HG02852 (cell line): ENCODE data around the gene MAP1A.
A peak's percentile ranks its signal among the peaks of the same experiment; 100 is the strongest.

Experiments
- ATAC-seq: cut with Tn5 transposase; IDR thresholded peaks from one replicate; pipeline ENCODE4 v1.9.1; 2021; ENCODE audit warnings: mild to moderate bottlenecking, moderate library complexity; ENCODE audit not compliant: unreplicated experiment

The MAP1A gene

GRCh38 chr15:43517354-43518196 is at the start of gene MAP1A:
Gene MAP1A (plus strand): TSS chr15:43517608. CDS start chr15:43521474, 3,866 bp downstream.
- no peak for ATAC-seq

GRCh38 chr15:43469867-43470266 is 47.5 kb upstream of the MAP1A start:
- no peak for ATAC-seq

GRCh38 chr15:43471975-43472374 is 45.4 kb upstream of the MAP1A start:
- no peak for ATAC-seq

GRCh38 chr15:43473885-43474284 is 43.5 kb upstream of the MAP1A start:
- ATAC-seq: no peak

GRCh38 chr15:43483297-43484128 is 33.9 kb upstream of the MAP1A start:
- no peak for ATAC-seq

- ATAC-seq: no peak
Measured at GRCh38 chr15:43484455-43484854, 33.0 kb upstream of the MAP1A start.

- ATAC-seq: no peak
Measured at GRCh38 chr15:43487271-43487895, 30.0 kb upstream of the MAP1A start.

- no peak for ATAC-seq
Measured at GRCh38 chr15:43488790-43489189, 28.6 kb upstream of the MAP1A start.

- no peak for ATAC-seq
Measured at GRCh38 chr15:43489191-43489590, 28.2 kb upstream of the MAP1A start.

- ATAC-seq: no peak
Measured at GRCh38 chr15:43492266-43492665, 25.1 kb upstream of the MAP1A start.

- peak; percentile 98 for ATAC-seq
Measured at GRCh38 chr15:43492673-43493601, 24.5 kb upstream of the MAP1A start, which contains the start of gene TP53BP1. Gene TP53BP1 (minus strand): TSS chr15:43493156. CDS start chr15:43493043, 113 bp downstream.

GRCh38 chr15:43493703-43494472 is 23.5 kb upstream of the MAP1A start:
- no peak for ATAC-seq

- no peak for ATAC-seq
Measured at GRCh38 chr15:43498990-43499389, 18.4 kb upstream of the MAP1A start.

GRCh38 chr15:43499635-43500034 is 17.8 kb upstream of the MAP1A start:
- no peak for ATAC-seq

- no peak for ATAC-seq
Measured at GRCh38 chr15:43505738-43506137, 11.7 kb upstream of the MAP1A start.

GRCh38 chr15:43508421-43508820 is 9.0 kb upstream of the MAP1A start:
- no peak for ATAC-seq

GRCh38 chr15:43508991-43509659 is 8.3 kb upstream of the MAP1A start:
- ATAC-seq: no peak

GRCh38 chr15:43509660-43510199 is 7.7 kb upstream of the MAP1A start:
- no peak for ATAC-seq
